Mesenchymal stem cell (in vitro differentiated cells and primary cell): ENCODE data around the gene HOXC12.

Experiments used
- DNase-seq: peaks from one replicate; pipeline ENCODE4 v3.0.0-alpha.2; 2013
- H2AFZ ChIP-seq: one replicate; pipeline ENCODE4 v1.6.1; 2013; ENCODE audit warnings: low read depth, mild to moderate bottlenecking, control low read depth, inconsistent platforms, low read length, moderate library complexity
- H2AK5ac ChIP-seq: 2 replicates; pipeline ENCODE4 v1.6.1; 2013; ENCODE audit warnings: low read length, moderate library complexity, mild to moderate bottlenecking, inconsistent platforms; ENCODE audit not compliant: severe bottlenecking
- H2BK120ac ChIP-seq: one replicate; pipeline ENCODE4 v1.6.1; 2013; ENCODE audit warnings: low read depth, mild to moderate bottlenecking, inconsistent platforms, low read length, moderate library complexity
- H2BK12ac ChIP-seq, 2 experiments: one replicate each; pipeline ENCODE4 v1.6.1; 2013; ENCODE audit warnings: inconsistent platforms in 2 of 2, low read length in 2 of 2, mild to moderate bottlenecking in 2 of 2, moderate library complexity in 2 of 2, control low read depth in 1 of 2
- H2BK15ac ChIP-seq: one replicate; pipeline ENCODE4 v1.6.1; 2013; ENCODE audit warnings: mild to moderate bottlenecking, low read depth, inconsistent platforms; ENCODE audit not compliant: poor library complexity, severe bottlenecking
- H2BK5ac ChIP-seq: 2 replicates; pipeline ENCODE4 v1.6.1; 2013; ENCODE audit warnings: low read depth, mild to moderate bottlenecking, low read length, control low read depth, inconsistent platforms; ENCODE audit not compliant: poor library complexity, severe bottlenecking
- H3K14ac ChIP-seq, 2 experiments: one replicate each; pipeline ENCODE4 v1.6.1; 2013; ENCODE audit warnings: inconsistent platforms in 2 of 2, low read length in 2 of 2, control low read depth in 1 of 2, mild to moderate bottlenecking in 1 of 2, moderate library complexity in 1 of 2
- H3K18ac ChIP-seq, 2 experiments: one replicate each; pipeline ENCODE4 v1.6.1; 2013; ENCODE audit warnings: inconsistent platforms in 2 of 2, low read length in 2 of 2, control low read depth in 1 of 2, low read depth in 1 of 2, mild to moderate bottlenecking in 1 of 2
- H3K23ac ChIP-seq, 2 experiments: one replicate each; pipeline ENCODE4 v1.6.1; 2013; ENCODE audit warnings: inconsistent platforms in 2 of 2, low read length in 2 of 2, mild to moderate bottlenecking in 2 of 2, moderate library complexity in 2 of 2, control low read depth in 1 of 2
- H3K27ac ChIP-seq: 2 replicates; pipeline ENCODE4 v1.5.1; 2013; ENCODE audit warnings: mild to moderate bottlenecking, moderate library complexity, low read length, control low read depth, inconsistent platforms; ENCODE audit not compliant: poor library complexity, severe bottlenecking
- H3K27me3 ChIP-seq, 2 experiments: 2 replicates each; pipeline versions ENCODE4 v1.6.1 to v1.7.0; 2013; ENCODE audit warnings: low read length in 2 of 2, mild to moderate bottlenecking in 2 of 2, moderate library complexity in 2 of 2, control low read depth in 1 of 2, inconsistent platforms in 1 of 2; ENCODE audit not compliant: control insufficient read depth in 1 of 2, insufficient read depth in 1 of 2
- H3K36me3 ChIP-seq, 2 experiments: 2 replicates each; pipeline versions ENCODE4 v1.6.1 to v1.7.0; 2013; ENCODE audit warnings: low read length in 2 of 2, control low read depth in 1 of 2, inconsistent platforms in 1 of 2, low read depth in 1 of 2, mild to moderate bottlenecking in 1 of 2; ENCODE audit not compliant: insufficient read depth in 2 of 2, control insufficient read depth in 1 of 2
- H3K4ac ChIP-seq, 2 experiments: one replicate each; pipeline ENCODE4 v1.6.1; 2013; ENCODE audit warnings: inconsistent platforms in 2 of 2, low read length in 2 of 2, mild to moderate bottlenecking in 2 of 2, moderate library complexity in 2 of 2, control low read depth in 1 of 2, low read depth in 1 of 2
- H3K4me1 ChIP-seq: 2 replicates; pipeline ENCODE4 v1.6.1; 2013; ENCODE audit warnings: low read depth, low read length, control low read depth; ENCODE audit not compliant: control insufficient read depth, insufficient read depth
- H3K4me2 ChIP-seq: 2 replicates; pipeline ENCODE4 v1.6.1; 2013; ENCODE audit warnings: low read length, mild to moderate bottlenecking, inconsistent platforms; ENCODE audit not compliant: poor library complexity, severe bottlenecking
- H3K4me3 ChIP-seq, 2 experiments: 2 replicates each; pipeline versions ENCODE4 v1.5.1 to v1.7.0; 2013; ENCODE audit warnings: low read length in 2 of 2, mild to moderate bottlenecking in 2 of 2, control low read depth in 1 of 2, low read depth in 1 of 2; ENCODE audit not compliant: insufficient read depth in 1 of 2
- H3K79me1 ChIP-seq: replicated peaks from 2 replicates; pipeline ENCODE4 v1.6.1; 2013; ENCODE audit warnings: mild to moderate bottlenecking, control low read depth, low read length, inconsistent platforms; ENCODE audit not compliant: poor library complexity, severe bottlenecking
- H3K9ac ChIP-seq: 2 replicates; pipeline ENCODE4 v1.7.0; 2013; ENCODE audit warnings: mild to moderate bottlenecking, low read length, moderate library complexity
- H3K9me3 ChIP-seq: 2 replicates; pipeline ENCODE4 v1.7.0; 2013; ENCODE audit warnings: mild to moderate bottlenecking, low read length; ENCODE audit not compliant: control insufficient read depth
- H4K8ac ChIP-seq: one replicate; pipeline ENCODE4 v1.6.1; 2013; ENCODE audit warnings: inconsistent platforms, mild to moderate bottlenecking, low read length, moderate library complexity
- H4K91ac ChIP-seq: one replicate; pipeline ENCODE4 v1.6.1; 2013; ENCODE audit warnings: mild to moderate bottlenecking, low read length, inconsistent platforms
- WGBS: methylation state at CpG from one replicate; pipeline ENCODE4 v1.1.7; 2013; ENCODE audit warnings: mixed read lengths; 5-methylcytosine and 5-hydroxymethylcytosine counted together

The HOXC12 gene

DNA sequence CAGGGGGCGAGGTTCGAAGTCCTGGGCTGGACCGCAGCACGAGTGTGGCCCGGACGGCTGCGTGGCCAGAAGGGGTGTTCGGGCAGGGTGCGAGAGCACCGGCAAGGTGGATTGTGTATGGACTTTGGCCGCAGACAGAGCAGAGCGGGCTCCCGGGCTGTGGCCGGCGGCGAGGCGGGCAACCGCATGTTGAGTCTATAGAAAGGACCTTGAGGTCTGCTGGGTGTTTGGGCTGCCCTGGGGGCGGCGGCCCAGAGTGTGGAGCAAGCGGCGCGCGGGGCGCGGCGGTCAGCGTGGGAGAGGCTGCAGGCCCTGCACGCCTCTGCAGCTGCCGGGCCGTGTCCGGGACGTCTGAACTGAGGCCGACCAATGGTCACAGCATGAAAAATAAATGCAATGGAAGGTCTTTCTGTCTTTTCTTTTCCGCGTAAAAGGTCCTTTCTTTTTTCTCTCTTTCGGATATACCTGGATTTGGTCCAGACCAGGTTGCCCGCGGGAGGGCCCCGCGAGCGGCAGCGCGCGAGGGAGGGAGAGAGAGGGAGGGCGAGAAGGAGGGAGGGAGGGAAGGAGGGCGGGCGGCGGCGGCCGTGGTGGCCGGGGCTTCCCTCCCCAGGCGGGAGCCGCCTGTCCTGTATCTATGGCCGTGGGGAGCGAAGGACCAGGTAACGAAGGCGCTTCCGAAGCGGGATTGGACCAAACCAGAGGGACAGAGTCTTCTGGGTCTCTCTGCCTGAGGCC lies 39.7 kb downstream of the HOXC12 start:
- Histone ChIP-seq H2BK120ac (no peak overlapping the region), H2BK5ac (peak overlapping the region; percentile 75), H4K8ac (peak overlapping the region; percentile 29), H3K36me3 (no peaks in the 10 kb centered on the region), H2AK5ac (no peak overlapping the region), H3K79me1 (no peaks in the 10 kb centered on the region), H3K27me3 (peaks cover 0 to 4% of the 10 kb centered on the region in 2 experiments), H3K9me3 (no peaks in the 10 kb centered on the region), H4K91ac (no peak overlapping the region), H3K14ac (no peak overlapping the region), H3K4me2 (peak overlapping the region; percentile 64), H2AFZ (no peak overlapping the region), H3K18ac (peak overlapping the region in 1 of 2 experiments; percentile 62), H3K4me3 (peak overlapping the region; percentile 63 to 87), H3K9ac (peak overlapping the region; percentile 98), H2BK12ac (peak overlapping the region in 1 of 2 experiments; percentile 34), H3K27ac (peak overlapping the region; percentile 83), H3K23ac (peak overlapping the region in 1 of 2 experiments; percentile 66), H3K4me1 (peaks cover 34% of the 10 kb centered on the region), H3K4ac (peak overlapping the region; percentile 41 to 57), H2BK15ac (peak overlapping the region; percentile 84)
- no peak for DNase-seq
- 7% methylated on average over 45 of the region's 60 CpGs for WGBS

DNA sequence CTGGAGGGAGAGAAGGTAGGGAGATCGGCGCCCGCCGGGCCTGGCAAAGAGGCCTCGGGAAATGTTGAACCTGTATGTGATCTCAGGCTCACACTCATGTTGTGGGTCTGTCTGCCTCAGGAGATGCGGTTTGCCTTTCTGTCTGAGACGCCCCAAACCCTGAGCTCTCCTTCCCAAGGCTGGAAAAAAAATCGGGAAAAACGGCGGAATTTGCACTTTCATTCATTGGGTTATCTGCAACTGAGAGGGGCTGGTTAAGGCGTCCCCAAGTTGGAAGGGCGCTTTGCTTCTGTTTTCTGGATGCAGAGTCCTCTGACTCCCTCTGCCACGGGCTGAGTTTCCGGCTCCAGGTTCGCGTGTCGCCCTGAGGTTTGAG lies 40.3 kb downstream of the HOXC12 start:
- Histone ChIP-seq H3K14ac (no peak overlapping the region), H2AFZ (no peak overlapping the region), H2BK15ac (peak overlapping the region; percentile 84), H3K27me3 (peaks cover 0 to 4% of the 10 kb centered on the region in 2 experiments), H3K9ac (peak overlapping the region; percentile 98), H2BK5ac (peak overlapping the region; percentile 75), H2BK120ac (no peak overlapping the region), H3K4me1 (peaks cover 32% of the 10 kb centered on the region), H3K36me3 (no peaks in the 10 kb centered on the region), H2BK12ac (no peak overlapping the region), H3K4me3 (peak overlapping the region; percentile 63 to 87), H2AK5ac (no peak overlapping the region), H3K23ac (no peak overlapping the region), H3K9me3 (no peaks in the 10 kb centered on the region), H3K79me1 (no peaks in the 10 kb centered on the region), H4K8ac (no peak overlapping the region), H4K91ac (no peak overlapping the region), H3K4ac (no peak overlapping the region), H3K27ac (peak overlapping the region; percentile 83), H3K18ac (peak overlapping the region in 1 of 2 experiments; percentile 62), H3K4me2 (peak overlapping the region; percentile 64)
- 4% methylated on average over 17 of the region's 17 CpGs for WGBS
- DNase-seq = no peak

DNA sequence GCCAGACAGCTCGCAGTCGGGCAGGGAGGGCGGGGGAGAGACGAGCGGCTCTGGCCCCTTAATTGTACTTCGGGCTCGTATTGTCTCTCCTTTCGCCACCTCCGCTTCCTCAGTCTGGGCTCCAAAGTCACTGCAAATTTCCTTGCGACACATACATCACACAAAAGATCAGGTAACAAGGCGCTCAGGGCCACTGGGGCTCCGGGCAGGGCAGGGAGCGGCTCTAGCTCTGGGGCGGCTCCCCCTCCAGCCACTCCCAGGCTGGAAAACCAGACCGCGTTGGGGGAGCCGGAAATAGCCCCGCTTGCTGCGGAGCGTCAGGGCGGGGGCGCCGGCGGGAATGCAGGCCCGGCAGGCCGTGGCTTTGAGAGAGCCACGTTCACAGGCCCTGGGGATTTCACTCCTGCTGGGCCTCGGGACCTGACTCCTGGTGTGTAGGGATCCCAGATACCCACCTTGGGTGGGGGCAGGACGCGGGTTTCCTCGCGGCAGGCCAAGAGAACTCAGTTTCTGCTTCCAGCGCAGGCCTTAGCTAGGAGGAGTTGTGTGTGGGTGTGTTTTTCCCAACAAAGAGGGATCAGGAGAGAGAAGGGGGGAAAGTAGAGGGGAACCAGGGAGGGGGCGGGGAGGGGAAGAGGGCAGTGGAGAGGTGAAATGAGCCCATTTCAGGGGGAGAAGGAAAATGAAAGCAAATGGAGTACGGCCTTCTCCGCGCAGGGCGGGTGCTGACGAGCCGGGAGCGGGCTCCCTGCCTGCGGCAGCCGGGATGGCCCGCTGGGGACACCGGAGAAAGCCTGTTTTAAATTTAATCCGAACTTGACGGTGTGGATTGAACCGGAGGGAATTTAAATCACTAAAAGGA lies 40.9 kb downstream of the HOXC12 start:
- Histone ChIP-seq H4K8ac (peak overlapping the region; percentile 63), H2AK5ac (peak overlapping the region; percentile 21), H3K18ac (peak overlapping the region; percentile 50 to 54), H3K9ac (peak overlapping the region; percentile 98), H4K91ac (peak overlapping the region; percentile 36), H3K36me3 (no peaks in the 10 kb centered on the region), H2AFZ (no peak overlapping the region), H3K27ac (peak overlapping the region; percentile 83), H2BK15ac (peak overlapping the region; percentile 66), H2BK120ac (peak overlapping the region; percentile 89), H2BK12ac (peak overlapping the region in 1 of 2 experiments; percentile 15), H3K4ac (peak overlapping the region; percentile 5 to 64), H3K4me1 (peaks cover 30% of the 10 kb centered on the region), H3K23ac (no peak overlapping the region), H3K14ac (no peak overlapping the region), H3K4me2 (peak overlapping the region; percentile 64), H3K4me3 (peak overlapping the region; percentile 63 to 87), H2BK5ac (peak overlapping the region; percentile 73), H3K79me1 (no peaks in the 10 kb centered on the region), H3K27me3 (peaks cover 0 to 4% of the 10 kb centered on the region in 2 experiments), H3K9me3 (no peaks in the 10 kb centered on the region)
- peak; percentile 72 for DNase-seq
- WGBS = 2% methylated on average over 48 of the region's 48 CpGs
